ENCODE results near the gene MXD3.

GRCh38 chr5:177316005-177316404 lies 4.3 kb upstream of the MXD3 start:
- no peak for TF ChIP-seq POLR2A (IDR thresholded peaks at IDR 0.05)
- no peak for TF ChIP-seq CTCF (IDR thresholded peaks at IDR 0.05 in 4 of 5, conservative IDR thresholded peaks at IDR 0.05 in 1 of 5)

All from gastrocnemius medialis (tissue), 4 donors.